CD4-positive, alpha-beta T cell treated with Interleukin-1 beta for 1 hour (primary cell): Measurements from ENCODE around the gene UGT1A3.

ENCODE experiments used
- DNase-seq, 2 donors: peaks; one replicate each; pipeline ENCODE4 v3.0.0-alpha.2; 2020 to 2022

Gene UGT1A3

GRCh38 chr2:233799087-233799665 lies 70.3 kb downstream of the UGT1A3 start:
- no peak for DNase-seq

- no peak for DNase-seq
These were observed 70.9 kb downstream of the UGT1A3 start for GRCh38 chr2:233799716-233800115.

GRCh38 chr2:233800208-233800607 lies 71.4 kb downstream of the UGT1A3 start:
- no peak for DNase-seq

GRCh38 chr2:233801357-233802131 lies 72.7 kb downstream of the UGT1A3 start:
- no peak for DNase-seq

GRCh38 chr2:233802132-233802815 lies 73.4 kb downstream of the UGT1A3 start:
- DNase-seq = no peak

- no peak for DNase-seq
These were observed 74.6 kb downstream of the UGT1A3 start for GRCh38 chr2:233803292-233803911.

GRCh38 chr2:233803994-233804393 lies 75.2 kb downstream of the UGT1A3 start:
- DNase-seq = no peak

GRCh38 chr2:233807215-233807865 lies 78.5 kb downstream of the UGT1A3 start:
- DNase-seq = no peak

GRCh38 chr2:233807966-233808935 lies 79.4 kb downstream of the UGT1A3 start:
- no peak for DNase-seq

GRCh38 chr2:233810385-233810784 lies 81.5 kb downstream of the UGT1A3 start:
- DNase-seq = no peak

GRCh38 chr2:233811087-233811486 lies 82.2 kb downstream of the UGT1A3 start:
- no peak for DNase-seq

GRCh38 chr2:233811732-233812131 lies 82.9 kb downstream of the UGT1A3 start:
- no peak for DNase-seq

GRCh38 chr2:233813236-233814055 lies 84.6 kb downstream of the UGT1A3 start:
- no peak for DNase-seq

GRCh38 chr2:233814056-233814835 lies 85.4 kb downstream of the UGT1A3 start:
- no peak for DNase-seq

GRCh38 chr2:233815861-233816260 lies 87.0 kb downstream of the UGT1A3 start:
- DNase-seq = no peak

GRCh38 chr2:233816334-233816733 lies 87.5 kb downstream of the UGT1A3 start:
- DNase-seq = no peak

GRCh38 chr2:233816771-233817170 lies 87.9 kb downstream of the UGT1A3 start:
- DNase-seq = no peak

GRCh38 chr2:233817361-233817911 lies 88.6 kb downstream of the UGT1A3 start:
- DNase-seq = no peak

GRCh38 chr2:233817995-233818638 lies 89.3 kb downstream of the UGT1A3 start:
- DNase-seq = no peak
